Fibroblast of lung (primary cell): Measurements from ENCODE around the gene STOX2.

ENCODE experiments used
- EZH2 ChIP-seq: IDR thresholded peaks from 2 replicates; pipeline ENCODE4 v1.5.1; 2012; ENCODE audit warnings: low read length, control low read depth, mild to moderate bottlenecking; ENCODE audit errors: missing control alignments
- TF ChIP-seq, protein P1 (sequence below), 2 donors: IDR thresholded peaks in 1 of 2; conservative IDR thresholded peaks in 1 of 2; 1 replicate in 1 of 2; 2 replicates in 1 of 2; pipeline ENCODE4 v1.5.1; 2011 to 2012; ENCODE audit warnings: low read length in 2 of 2, control low read depth in 1 of 2, inconsistent platforms in 1 of 2, low read depth in 1 of 2, mild to moderate bottlenecking in 1 of 2

DNA sequence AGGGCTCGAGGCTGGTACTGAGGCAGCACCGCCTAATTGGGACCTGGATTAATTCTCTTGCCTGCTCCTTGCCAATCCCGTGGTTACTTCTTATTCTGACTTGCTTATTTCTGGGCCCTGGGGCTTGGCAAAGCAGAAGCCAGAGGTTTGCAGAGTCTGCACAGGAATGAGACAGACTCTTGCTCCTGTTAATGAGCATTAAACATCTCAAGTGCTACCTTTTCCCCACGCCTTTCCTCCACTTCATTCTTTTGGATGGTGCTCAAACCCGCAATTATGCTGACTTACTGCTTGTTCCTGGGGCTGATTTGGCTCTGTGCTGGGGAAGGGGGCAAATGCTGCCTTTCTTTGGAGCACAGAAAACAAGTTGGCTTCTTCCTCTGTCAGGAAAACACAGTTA is 16.5 kb upstream of the STOX2 start:
- TF ChIP-seq, protein P1, sequence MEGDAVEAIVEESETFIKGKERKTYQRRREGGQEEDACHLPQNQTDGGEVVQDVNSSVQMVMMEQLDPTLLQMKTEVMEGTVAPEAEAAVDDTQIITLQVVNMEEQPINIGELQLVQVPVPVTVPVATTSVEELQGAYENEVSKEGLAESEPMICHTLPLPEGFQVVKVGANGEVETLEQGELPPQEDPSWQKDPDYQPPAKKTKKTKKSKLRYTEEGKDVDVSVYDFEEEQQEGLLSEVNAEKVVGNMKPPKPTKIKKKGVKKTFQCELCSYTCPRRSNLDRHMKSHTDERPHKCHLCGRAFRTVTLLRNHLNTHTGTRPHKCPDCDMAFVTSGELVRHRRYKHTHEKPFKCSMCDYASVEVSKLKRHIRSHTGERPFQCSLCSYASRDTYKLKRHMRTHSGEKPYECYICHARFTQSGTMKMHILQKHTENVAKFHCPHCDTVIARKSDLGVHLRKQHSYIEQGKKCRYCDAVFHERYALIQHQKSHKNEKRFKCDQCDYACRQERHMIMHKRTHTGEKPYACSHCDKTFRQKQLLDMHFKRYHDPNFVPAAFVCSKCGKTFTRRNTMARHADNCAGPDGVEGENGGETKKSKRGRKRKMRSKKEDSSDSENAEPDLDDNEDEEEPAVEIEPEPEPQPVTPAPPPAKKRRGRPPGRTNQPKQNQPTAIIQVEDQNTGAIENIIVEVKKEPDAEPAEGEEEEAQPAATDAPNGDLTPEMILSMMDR (conservative IDR thresholded peaks at IDR 0.05 in 1 of 2, IDR thresholded peaks at IDR 0.05 in 1 of 2; ENCODE audit: low read depth in 1 of 2, low read length in 2 of 2), result no peak
- no peak for TF ChIP-seq EZH2
